Midbrain (tissue), 1 donor: Measurements from ENCODE around the gene TAF13.

ENCODE experiments used
- DNase-seq: peaks from one replicate; lab custom pipeline; 2025; lab: John Stamatoyannopoulos, UW

Gene TAF13

GRCh38 chr1:109075531-109076490 is at the start of gene TAF13:
TAF13 (minus strand) TSS chr1:109076003; CDS start chr1:109075947, 56 bp downstream.
- DNase-seq: peak; percentile 97

- no peak for DNase-seq
Observed at GRCh38 chr1:109120356-109120755, 44.6 kb upstream of the TAF13 start.

GRCh38 chr1:109118089-109118488 is 42.3 kb upstream of the TAF13 start:
- no peak for DNase-seq

- no peak for DNase-seq
Observed at GRCh38 chr1:109116286-109116685, 40.5 kb upstream of the TAF13 start.

GRCh38 chr1:109115685-109116084 is 39.9 kb upstream of the TAF13 start:
- no peak for DNase-seq

- DNase-seq: no peak
Observed at GRCh38 chr1:109114342-109114674, 38.5 kb upstream of the TAF13 start.

- DNase-seq: peak; percentile 10
Observed at GRCh38 chr1:109113590-109114341, 38.0 kb upstream of the TAF13 start, which contains the start of gene ELAPOR1. ELAPOR1 (plus strand) TSS chr1:109114115; CDS start chr1:109114184, 69 bp downstream.

- peak; percentile 92 for DNase-seq
Observed at GRCh38 chr1:109112652-109113285, 37.0 kb upstream of the TAF13 start.

- DNase-seq: peak; percentile 52
Observed at GRCh38 chr1:109112056-109112651, 36.4 kb upstream of the TAF13 start.

- no peak for DNase-seq
Observed at GRCh38 chr1:109111386-109112055, 35.7 kb upstream of the TAF13 start.

- no peak for DNase-seq
Observed at GRCh38 chr1:109109906-109110305, 34.1 kb upstream of the TAF13 start.

- DNase-seq: no peak
Observed at GRCh38 chr1:109107785-109108184, 32.0 kb upstream of the TAF13 start.

GRCh38 chr1:109105881-109106280 is 30.1 kb upstream of the TAF13 start:
- DNase-seq: no peak

- DNase-seq: no peak
Observed at GRCh38 chr1:109104364-109105151, 28.8 kb upstream of the TAF13 start.

GRCh38 chr1:109099938-109100773 is 24.4 kb upstream of the TAF13 start:
- DNase-seq: peak; percentile 97

GRCh38 chr1:109096120-109096519 is 20.3 kb upstream of the TAF13 start:
- DNase-seq: no peak

GRCh38 chr1:109095631-109096030 is 19.8 kb upstream of the TAF13 start:
- no peak for DNase-seq

GRCh38 chr1:109094871-109095270 is 19.1 kb upstream of the TAF13 start:
- DNase-seq: no peak

GRCh38 chr1:109094377-109094803 is 18.6 kb upstream of the TAF13 start:
- no peak for DNase-seq

- no peak for DNase-seq
Observed at GRCh38 chr1:109091839-109092193, 16.0 kb upstream of the TAF13 start.
